ENCODE results near the gene SYT2. TPM values are rescaled to one million over a fixed set of nuclear protein-coding genes. Genes with fewer than 3 reads are reported as not detected.

The SYT2 gene
- total and polyA plus RNA-seq, 2 of the 13 experiments (the other 11 are each of a cell fraction or from before 2014, with no cell fraction given), result not detected

DNA sequence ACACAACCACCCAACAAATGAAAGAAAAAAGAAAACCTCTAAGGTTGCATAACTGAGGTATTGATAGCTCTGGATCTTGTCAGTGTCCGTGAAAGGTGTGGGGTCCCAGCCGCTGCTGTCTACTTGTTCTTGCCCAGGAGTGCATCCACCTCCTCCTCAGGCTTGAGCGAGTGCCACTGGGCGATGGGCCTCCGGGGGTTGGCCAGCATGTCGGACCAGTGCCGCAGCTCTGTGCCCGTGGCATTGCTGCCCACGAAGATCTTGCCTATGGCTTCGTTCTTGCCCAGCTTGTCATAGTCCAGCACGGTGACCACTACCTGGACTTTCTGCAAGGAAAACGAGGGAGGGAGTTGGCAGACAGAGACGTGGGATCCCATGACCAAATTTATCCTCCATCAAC is 113.6 kb downstream of the SYT2 start:
- POLR2A ChIA-PET, result no interaction called here
- in situ Hi-C loops (cut with HindIII; ENCODE audit: extremely low pct_ligation_motif_present, low pct_unique_long_range_greater_than_20kb), result loop anchor here (10.0 kb wide), 1 partner anchor 92 kb away; no protein-coding TSS in a partner anchor

More for the DNA sequence above, 113.6 kb downstream of the SYT2 start:
- Histone ChIP-seq H3K27me3 (ENCODE audit: control insufficient read depth in 1 of 2, insufficient read depth in 2 of 2, low read length in 2 of 2) (no peaks in the 10 kb centered on the region), H4K20me1 (ENCODE audit: insufficient read depth, low read length) (no peaks in the 10 kb centered on the region; the same call in 1 of the 2 replicates), H3K4me3 (replicated peaks in 1 of 3; ENCODE audit: insufficient read depth in 1 of 3, low read depth in 2 of 3, low read length in 3 of 3) (no peak overlapping the region), H3K79me2 (ENCODE audit: insufficient read depth, low read length) (no peaks in the 10 kb centered on the region), H3K4me2 (ENCODE audit: low read depth, low read length) (no peak overlapping the region), H3K9me3 (ENCODE audit: low read length) (no peaks in the 10 kb centered on the region), H3K27ac (ENCODE audit: extremely low read length, insufficient read depth, low read length) (no peak overlapping the region), H3K9ac (ENCODE audit: insufficient read depth, low read depth, low read length) (no peak overlapping the region), H2AFZ (ENCODE audit: low read length) (no peak overlapping the region), H3K4me1 (ENCODE audit: insufficient read depth, low read length) (no peaks in the 10 kb centered on the region), H3K36me3 (replicated peaks in 1 of 2; ENCODE audit: control insufficient read depth in 1 of 2, insufficient read depth in 2 of 2, low read length in 2 of 2) (no peaks in the 10 kb centered on the region)
- BruUV-seq (replicated peaks), result no TSS peak
- 83% methylated on average over 3 of the region's 13 CpGs for WGBS (ENCODE audit: low lambda C conversion rate)
- TF ChIP-seq PHF21A (CRISPR knock-in tag; IDR thresholded peaks at IDR 0.05) (no peak), ZNF292 (CRISPR knock-in tag; IDR thresholded peaks at IDR 0.05; ENCODE audit: borderline replicate concordance, low read depth) (no peak), ZNF484 (CRISPR knock-in tag; IDR thresholded peaks at IDR 0.05; ENCODE audit: borderline replicate concordance, low read depth) (no peak), ZNF720 (CRISPR knock-in tag; IDR thresholded peaks at IDR 0.05) (no peak), SOX5 (CRISPR knock-in tag; IDR thresholded peaks at IDR 0.05; ENCODE audit: borderline replicate concordance) (no peak), ZNF124 (CRISPR knock-in tag; IDR thresholded peaks at IDR 0.05) (no peak), PHF20 (CRISPR knock-in tag; IDR thresholded peaks at IDR 0.05) (no peak), FLYWCH1 (CRISPR knock-in tag; IDR thresholded peaks at IDR 0.05) (no peak), KLF16 (CRISPR knock-in tag; IDR thresholded peaks at IDR 0.05) (no peak), AKAP8 (CRISPR knock-in tag; IDR thresholded peaks at IDR 0.05) (no peak), ZNF329 (CRISPR knock-in tag; IDR thresholded peaks at IDR 0.05; ENCODE audit: low read depth) (no peak), PCBP2 (optimal IDR thresholded peaks at IDR 0.05; ENCODE audit: low read depth, low read length, poor library complexity, severe bottlenecking) (no peak), ZNF567 (CRISPR knock-in tag; IDR thresholded peaks at IDR 0.05; ENCODE audit: borderline replicate concordance) (no peak), TRIM24 (CRISPR knock-in tag; IDR thresholded peaks at IDR 0.05) (no peak), CREB1 (IDR thresholded peaks at IDR 0.05) (no peak), CREB1 (CRISPR knock-in tag; IDR thresholded peaks at IDR 0.05) (no peak), ZNF644 (CRISPR knock-in tag; IDR thresholded peaks at IDR 0.05; ENCODE audit: low read depth) (no peak), ZEB1 (IDR thresholded peaks at IDR 0.05; ENCODE audit: insufficient replicate concordance, low read depth) (no peak)
- TF ChIP-seq, protein P1, sequence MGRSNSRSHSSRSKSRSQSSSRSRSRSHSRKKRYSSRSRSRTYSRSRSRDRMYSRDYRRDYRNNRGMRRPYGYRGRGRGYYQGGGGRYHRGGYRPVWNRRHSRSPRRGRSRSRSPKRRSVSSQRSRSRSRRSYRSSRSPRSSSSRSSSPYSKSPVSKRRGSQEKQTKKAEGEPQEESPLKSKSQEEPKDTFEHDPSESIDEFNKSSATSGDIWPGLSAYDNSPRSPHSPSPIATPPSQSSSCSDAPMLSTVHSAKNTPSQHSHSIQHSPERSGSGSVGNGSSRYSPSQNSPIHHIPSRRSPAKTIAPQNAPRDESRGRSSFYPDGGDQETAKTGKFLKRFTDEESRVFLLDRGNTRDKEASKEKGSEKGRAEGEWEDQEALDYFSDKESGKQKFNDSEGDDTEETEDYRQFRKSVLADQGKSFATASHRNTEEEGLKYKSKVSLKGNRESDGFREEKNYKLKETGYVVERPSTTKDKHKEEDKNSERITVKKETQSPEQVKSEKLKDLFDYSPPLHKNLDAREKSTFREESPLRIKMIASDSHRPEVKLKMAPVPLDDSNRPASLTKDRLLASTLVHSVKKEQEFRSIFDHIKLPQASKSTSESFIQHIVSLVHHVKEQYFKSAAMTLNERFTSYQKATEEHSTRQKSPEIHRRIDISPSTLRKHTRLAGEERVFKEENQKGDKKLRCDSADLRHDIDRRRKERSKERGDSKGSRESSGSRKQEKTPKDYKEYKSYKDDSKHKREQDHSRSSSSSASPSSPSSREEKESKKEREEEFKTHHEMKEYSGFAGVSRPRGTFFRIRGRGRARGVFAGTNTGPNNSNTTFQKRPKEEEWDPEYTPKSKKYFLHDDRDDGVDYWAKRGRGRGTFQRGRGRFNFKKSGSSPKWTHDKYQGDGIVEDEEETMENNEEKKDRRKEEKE (IDR thresholded peaks at IDR 0.05), result no peak
- TF ChIP-seq, protein P2, sequence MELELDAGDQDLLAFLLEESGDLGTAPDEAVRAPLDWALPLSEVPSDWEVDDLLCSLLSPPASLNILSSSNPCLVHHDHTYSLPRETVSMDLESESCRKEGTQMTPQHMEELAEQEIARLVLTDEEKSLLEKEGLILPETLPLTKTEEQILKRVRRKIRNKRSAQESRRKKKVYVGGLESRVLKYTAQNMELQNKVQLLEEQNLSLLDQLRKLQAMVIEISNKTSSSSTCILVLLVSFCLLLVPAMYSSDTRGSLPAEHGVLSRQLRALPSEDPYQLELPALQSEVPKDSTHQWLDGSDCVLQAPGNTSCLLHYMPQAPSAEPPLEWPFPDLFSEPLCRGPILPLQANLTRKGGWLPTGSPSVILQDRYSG (CRISPR knock-in tag; IDR thresholded peaks at IDR 0.05), result no peak
- TF ChIP-seq, protein P3, sequence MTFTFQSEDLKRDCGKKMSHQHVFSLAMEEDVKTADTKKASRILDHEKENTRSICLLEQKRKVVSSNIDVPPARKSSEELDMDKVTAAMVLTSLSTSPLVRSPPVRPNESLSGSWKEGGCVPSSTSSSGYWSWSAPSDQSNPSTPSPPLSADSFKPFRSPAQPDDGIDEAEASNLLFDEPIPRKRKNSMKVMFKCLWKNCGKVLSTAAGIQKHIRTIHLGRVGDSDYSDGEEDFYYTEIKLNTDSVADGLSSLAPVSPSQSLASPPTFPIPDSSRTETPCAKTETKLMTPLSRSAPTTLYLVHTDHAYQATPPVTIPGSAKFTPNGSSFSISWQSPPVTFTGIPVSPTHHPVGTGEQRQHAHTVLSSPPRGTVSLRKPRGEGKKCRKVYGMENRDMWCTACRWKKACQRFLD (CRISPR knock-in tag; IDR thresholded peaks at IDR 0.05; ENCODE audit: borderline replicate concordance), result no peak
- no peak for FAIRE-seq
- DNase-seq (ENCODE audit: low spot score), result no peak
- CTCF ChIA-PET (ENCODE audit: low intra/inter-chr PET ratio, low total read pairs), result no interaction called here
- intact Hi-C loops (cut with micrococcal nuclease; ENCODE audit: unreplicated experiment), result no loop called here
- no peak for ATAC-seq
